ENCODE data around the gene ARL16.

GRCh38 chr17:81708739-81709185 lies 25.2 kb upstream of the ARL16 start:
- TF ChIP-seq CTCF (conservative IDR thresholded peaks at IDR 0.05), result no peak
- no peak for TF ChIP-seq EZH2 (IDR thresholded peaks at IDR 0.05; ENCODE audit: low read depth)
